Measurements from ENCODE around the gene PDZRN4. TPM values are rescaled to one million over a fixed set of nuclear protein-coding genes. Genes with fewer than 3 reads are reported as not detected.

PDZRN4 gene
- total RNA-seq, 2 donors from 2014 or later = 0.35 to 3.5 TPM

- intact Hi-C loops (cut with DNase I) = no loop called here
- H3K4me1 ChIP-seq = no peaks in the 10 kb centered on the region
Measured at GRCh38 chr12:41479426-41479825, 291.3 kb downstream of the PDZRN4 start.

GRCh38 chr12:41485203-41485602 lies 297.1 kb downstream of the PDZRN4 start:
- no peaks in the 10 kb centered on the region for H3K36me3 ChIP-seq
- H3K4me3 ChIP-seq = no peak overlapping the region
- no peak overlapping the region for H3K27ac ChIP-seq
- H3K4me1 ChIP-seq = no peaks in the 10 kb centered on the region
- H3K27me3 ChIP-seq = no peaks in the 10 kb centered on the region
- no peak for TF ChIP-seq CTCF (IDR thresholded peaks at IDR 0.05)
- no peak for DNase-seq
- no peaks in the 10 kb centered on the region for H3K9me3 ChIP-seq
- H3K9ac ChIP-seq (ENCODE audit: low read depth in 2 of 2, low read length in 2 of 2) = no peak overlapping the region
- intact Hi-C loops (cut with DNase I) = no loop called here

More at GRCh38 chr12:41479426-41479825, 291.3 kb downstream of the PDZRN4 start:
- no peak for TF ChIP-seq CTCF (IDR thresholded peaks at IDR 0.05)
- H3K4me3 ChIP-seq = no peak overlapping the region
- H3K9me3 ChIP-seq = no peaks in the 10 kb centered on the region
- no peaks in the 10 kb centered on the region for H3K36me3 ChIP-seq
- H3K9ac ChIP-seq (ENCODE audit: low read depth in 2 of 2, low read length in 2 of 2) = no peak overlapping the region
- DNase-seq = no peak
- no peaks in the 10 kb centered on the region for H3K27me3 ChIP-seq
- H3K27ac ChIP-seq = no peak overlapping the region

- no peak for TF ChIP-seq CTCF (IDR thresholded peaks at IDR 0.05)
- Histone ChIP-seq H3K27me3 (no peaks in the 10 kb centered on the region), H3K36me3 (no peaks in the 10 kb centered on the region), H3K9ac (ENCODE audit: low read depth in 2 of 2, low read length in 2 of 2) (no peak overlapping the region), H3K9me3 (no peaks in the 10 kb centered on the region), H3K27ac (no peak overlapping the region), H3K4me3 (no peak overlapping the region), H3K4me1 (no peaks in the 10 kb centered on the region)
- DNase-seq = no peak
- intact Hi-C loops (cut with DNase I) = no loop called here
Measured at GRCh38 chr12:41486718-41487117, 298.6 kb downstream of the PDZRN4 start.

- Histone ChIP-seq H3K9me3 (no peaks in the 10 kb centered on the region), H3K27me3 (no peaks in the 10 kb centered on the region), H3K9ac (ENCODE audit: low read depth in 2 of 2, low read length in 2 of 2) (no peak overlapping the region), H3K4me1 (no peaks in the 10 kb centered on the region), H3K27ac (no peak overlapping the region), H3K36me3 (no peaks in the 10 kb centered on the region), H3K4me3 (no peak overlapping the region)
- no peak for TF ChIP-seq CTCF (IDR thresholded peaks at IDR 0.05)
- no peak for DNase-seq
- intact Hi-C loops (cut with DNase I) = no loop called here
Measured at GRCh38 chr12:41496009-41496408, 307.9 kb downstream of the PDZRN4 start.

GRCh38 chr12:41497409-41497808 lies 309.3 kb downstream of the PDZRN4 start:
- Histone ChIP-seq H3K9ac (ENCODE audit: low read depth in 2 of 2, low read length in 2 of 2) (no peak overlapping the region), H3K4me1 (no peaks in the 10 kb centered on the region), H3K27ac (no peak overlapping the region), H3K9me3 (no peaks in the 10 kb centered on the region), H3K36me3 (no peaks in the 10 kb centered on the region), H3K27me3 (no peaks in the 10 kb centered on the region), H3K4me3 (no peak overlapping the region)
- no peak for DNase-seq
- no peak for TF ChIP-seq CTCF (IDR thresholded peaks at IDR 0.05)
- intact Hi-C loops (cut with DNase I) = no loop called here

- no peak for DNase-seq
- H3K4me1 ChIP-seq = no peaks in the 10 kb centered on the region
- no peak overlapping the region for H3K4me3 ChIP-seq
- H3K9me3 ChIP-seq = no peaks in the 10 kb centered on the region
- no peak overlapping the region for H3K9ac ChIP-seq (ENCODE audit: low read depth in 2 of 2, low read length in 2 of 2)
- intact Hi-C loops (cut with DNase I) = no loop called here
- H3K27ac ChIP-seq = no peak overlapping the region
- TF ChIP-seq CTCF (IDR thresholded peaks at IDR 0.05) = no peak
- H3K36me3 ChIP-seq = no peaks in the 10 kb centered on the region
- H3K27me3 ChIP-seq = no peaks in the 10 kb centered on the region
Measured at GRCh38 chr12:41504976-41505375, 316.9 kb downstream of the PDZRN4 start.
